Measurements from ENCODE around the gene SLC22A31. TPM values are rescaled to one million over a fixed set of nuclear protein-coding genes. Genes with fewer than 3 reads are reported as not detected.

SLC22A31 gene
- total RNA-seq, 2 experiments from 2014 or later = 0.25 to 0.34 TPM

GRCh38 chr16:89176147-89176690, 24.1 kb downstream of the SLC22A31 start:
- DNase-seq = no peak
- peaks cover 2% of the 10 kb centered on the region for H3K27me3 Mint-ChIP-seq
- no peak overlapping the region for H3K27ac Mint-ChIP-seq
- H3K4me1 Mint-ChIP-seq = no peaks in the 10 kb centered on the region
- ATAC-seq (ENCODE audit: low read depth) = no peak
- no peaks in the 10 kb centered on the region for H3K36me3 Mint-ChIP-seq
- no peaks in the 10 kb centered on the region for H3K9me3 Mint-ChIP-seq
- H3K4me3 Mint-ChIP-seq = no peak overlapping the region
- POLR2A ChIA-PET = no interaction called here

GRCh38 chr16:89175280-89176146, 24.8 kb downstream of the SLC22A31 start:
- H3K4me1 Mint-ChIP-seq = peaks cover 4% of the 10 kb centered on the region
- DNase-seq (no peak), ATAC-seq (ENCODE audit: low read depth) (no peak)

GRCh38 chr16:89174877-89175276, 25.5 kb downstream of the SLC22A31 start:
- POLR2A ChIA-PET = no interaction called here

More at GRCh38 chr16:89175280-89176146, 24.8 kb downstream of the SLC22A31 start:
- Mint-ChIP-seq H3K4me3 (no peak overlapping the region), H3K9me3 (no peaks in the 10 kb centered on the region), H3K27me3 (peaks cover 4% of the 10 kb centered on the region), H3K27ac (no peak overlapping the region), H3K36me3 (no peaks in the 10 kb centered on the region)
- POLR2A ChIA-PET = no interaction called here

GRCh38 chr16:89174055-89174827, 26.1 kb downstream of the SLC22A31 start:
- POLR2A ChIA-PET = interaction anchor here (1.1 kb wide), 1 partner anchor 363 kb away, joined by 3 read pairs; the partner anchor contains the start of gene APRT
- Mint-ChIP-seq H3K4me1 (peaks cover 5% of the 10 kb centered on the region), H3K27me3 (peaks cover 4% of the 10 kb centered on the region), H3K4me3 (no peak overlapping the region), H3K36me3 (no peaks in the 10 kb centered on the region), H3K9me3 (no peaks in the 10 kb centered on the region), H3K27ac (no peak overlapping the region)
- ATAC-seq (ENCODE audit: low read depth) (no peak), DNase-seq (no peak)

More at GRCh38 chr16:89174877-89175276, 25.5 kb downstream of the SLC22A31 start:
- Mint-ChIP-seq H3K36me3 (no peaks in the 10 kb centered on the region), H3K27ac (no peak overlapping the region), H3K4me1 (peaks cover 5% of the 10 kb centered on the region), H3K9me3 (no peaks in the 10 kb centered on the region), H3K27me3 (peaks cover 4% of the 10 kb centered on the region), H3K4me3 (no peak overlapping the region)
- ATAC-seq (ENCODE audit: low read depth) (no peak), DNase-seq (no peak)

DNA sequence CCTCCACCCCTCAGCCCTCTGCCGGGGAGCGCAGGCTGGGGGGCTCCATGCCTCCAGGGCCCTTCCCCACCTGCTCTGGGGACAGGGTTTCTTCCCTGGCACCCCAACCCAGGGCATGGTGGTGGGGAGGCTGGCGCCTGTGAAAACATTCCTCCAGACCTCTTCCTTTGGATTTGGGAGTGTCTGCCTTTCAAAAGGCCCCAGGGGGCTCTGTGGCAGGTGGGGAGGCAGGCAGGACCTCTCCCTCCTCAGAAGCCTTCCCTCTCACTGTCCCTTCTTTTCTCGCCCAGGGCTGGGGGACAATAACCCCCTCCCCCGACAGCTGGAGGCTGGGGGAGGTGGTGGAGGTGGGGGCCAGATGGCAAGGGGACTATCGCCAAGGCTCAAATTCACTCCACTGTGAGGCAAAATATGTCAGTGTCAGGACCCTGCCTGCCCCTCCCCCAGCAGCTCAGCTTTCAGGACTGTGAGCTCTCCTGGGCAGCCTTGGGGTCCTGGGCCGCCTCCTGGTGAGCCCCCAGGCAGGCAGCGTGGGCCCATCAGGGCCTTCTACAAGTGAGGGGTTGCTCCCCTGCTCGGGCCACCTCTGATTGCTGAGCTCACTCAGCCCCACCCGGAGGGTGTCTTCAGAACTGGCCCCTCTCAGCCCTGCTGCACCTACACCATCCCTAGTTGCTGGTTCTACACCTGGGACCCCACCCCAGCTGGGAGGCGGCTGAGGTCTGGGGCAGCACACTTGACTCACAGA, 27.0 kb downstream of the SLC22A31 start:
- Mint-ChIP-seq H3K27me3 (peaks cover 7% of the 10 kb centered on the region), H3K9me3 (no peaks in the 10 kb centered on the region), H3K36me3 (no peaks in the 10 kb centered on the region), H3K27ac (no peak overlapping the region), H3K4me3 (no peak overlapping the region), H3K4me1 (peaks cover 5% of the 10 kb centered on the region)
- ATAC-seq (ENCODE audit: low read depth) (no peak), DNase-seq (no peak)
- POLR2A ChIA-PET = interaction anchor here (1.1 kb wide), 1 partner anchor 362 kb away, joined by 3 read pairs; the partner anchor contains the start of gene APRT

GRCh38 chr16:89172528-89173173, 27.7 kb downstream of the SLC22A31 start:
- Mint-ChIP-seq H3K27me3 (peaks cover 7% of the 10 kb centered on the region), H3K4me1 (peaks cover 5% of the 10 kb centered on the region), H3K4me3 (no peak overlapping the region), H3K36me3 (no peaks in the 10 kb centered on the region), H3K9me3 (no peaks in the 10 kb centered on the region), H3K27ac (no peak overlapping the region)
- ATAC-seq (ENCODE audit: low read depth) (no peak), DNase-seq (no peak)
- POLR2A ChIA-PET = no interaction called here

DNA sequence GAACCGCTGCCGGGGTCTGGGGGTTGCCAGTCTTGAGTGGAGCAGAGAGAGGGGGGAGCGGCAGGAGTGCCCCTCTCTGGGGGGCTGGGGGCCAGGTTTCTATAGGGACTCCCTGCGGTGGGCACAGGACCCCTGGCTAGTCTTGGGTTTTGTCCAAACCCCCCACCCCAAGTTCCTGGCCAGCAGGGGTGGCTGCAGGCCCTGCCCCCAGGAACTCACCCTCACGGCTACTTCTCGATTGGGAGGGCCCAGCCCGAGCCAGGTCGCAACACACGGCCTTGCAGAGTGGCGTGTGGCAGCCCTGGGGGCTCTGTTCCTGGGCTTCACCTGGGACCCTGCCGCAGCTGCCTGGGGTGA, 28.2 kb downstream of the SLC22A31 start:
- H3K4me3 Mint-ChIP-seq = no peak overlapping the region
- no peak for ATAC-seq (ENCODE audit: low read depth)
- H3K36me3 Mint-ChIP-seq = no peaks in the 10 kb centered on the region
- POLR2A ChIA-PET = no interaction called here
- peaks cover 5% of the 10 kb centered on the region for H3K4me1 Mint-ChIP-seq
- no peak for DNase-seq
- no peak overlapping the region for H3K27ac Mint-ChIP-seq
- H3K9me3 Mint-ChIP-seq = no peaks in the 10 kb centered on the region
- peaks cover 7% of the 10 kb centered on the region for H3K27me3 Mint-ChIP-seq

- H3K27ac Mint-ChIP-seq = peak within 1 kb of the TSS; percentile 51
- POLR2A ChIA-PET = interaction anchor here (0.7 to 1.4 kb wide), 3 partner anchors 46 to 315 kb away, joined by 3 to 5 read pairs (median 4); partner anchors contain the start of genes ACSF3, GALNS, TRAPPC2L and ZNF778
These were observed 28.8 kb downstream of the SLC22A31 start, which contains the start of gene CDH15 for GRCh38 chr16:89171216-89172170. Gene CDH15 (plus strand): TSS chr16:89171748. CDS start chr16:89171832, 84 bp downstream.

GRCh38 chr16:89170346-89171215, 29.8 kb downstream of the SLC22A31 start:
- peak overlapping the region; percentile 71 for H3K4me3 Mint-ChIP-seq
- POLR2A ChIA-PET = interaction anchor here (0.7 to 1.4 kb wide), 3 partner anchors 47 to 314 kb away, joined by 3 to 5 read pairs (median 4); partner anchors contain the start of genes ACSF3, GALNS, TRAPPC2L and ZNF778
- ATAC-seq (ENCODE audit: low read depth) = peak; percentile 2

More at GRCh38 chr16:89171216-89172170, 28.8 kb downstream of the SLC22A31 start, which contains the start of gene CDH15:
- DNase-seq (peak; percentile 92), ATAC-seq (ENCODE audit: low read depth) (peak; percentile 95)
- Mint-ChIP-seq H3K9me3 (no peaks in the 10 kb centered on the region), H3K4me1 (peaks cover 5% of the 10 kb centered on the region), H3K36me3 (no peaks in the 10 kb centered on the region), H3K27me3 (peaks cover 7% of the 10 kb centered on the region), H3K4me3 (peak within 1 kb of the TSS; percentile 71)

DNA sequence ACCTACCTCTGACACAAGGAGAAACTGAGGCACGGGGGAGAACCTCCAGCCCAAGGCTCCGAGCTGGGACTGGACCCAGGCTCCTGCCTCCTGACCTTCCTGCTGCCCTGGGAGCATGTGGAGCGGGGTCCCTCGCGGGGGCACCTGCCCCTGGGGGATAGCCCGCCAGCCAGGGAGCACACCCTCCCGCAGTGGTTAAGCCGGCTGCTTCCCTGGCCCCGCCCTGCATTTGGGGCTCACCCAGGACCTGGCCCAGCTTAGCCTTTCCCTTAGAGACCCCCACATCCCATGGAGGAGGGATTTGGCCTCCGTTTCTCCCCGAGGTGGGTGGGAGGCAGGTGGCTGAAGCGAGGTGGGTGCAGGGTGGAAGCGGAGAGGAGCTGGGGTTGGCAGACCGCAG, 30.6 kb downstream of the SLC22A31 start:
- ATAC-seq (ENCODE audit: low read depth) (no peak), DNase-seq (no peak)
- Mint-ChIP-seq H3K27me3 (peaks cover 7% of the 10 kb centered on the region), H3K9me3 (no peaks in the 10 kb centered on the region), H3K27ac (no peak overlapping the region), H3K36me3 (no peaks in the 10 kb centered on the region), H3K4me3 (no peak overlapping the region), H3K4me1 (peaks cover 5% of the 10 kb centered on the region)
- POLR2A ChIA-PET = no interaction called here

More at GRCh38 chr16:89170346-89171215, 29.8 kb downstream of the SLC22A31 start:
- peaks cover 5% of the 10 kb centered on the region for H3K4me1 Mint-ChIP-seq
- DNase-seq = no peak
- no peaks in the 10 kb centered on the region for H3K9me3 Mint-ChIP-seq
- H3K27ac Mint-ChIP-seq = peak overlapping the region; percentile 51
- no peaks in the 10 kb centered on the region for H3K36me3 Mint-ChIP-seq
- peaks cover 7% of the 10 kb centered on the region for H3K27me3 Mint-ChIP-seq
